Activated CD4-positive, alpha-beta T cell treated with anti-CD3 and anti-CD28 coated beads for 36 hours (primary cell): Measurements from ENCODE around the gene GH1. TPM values are rescaled to one million over a fixed set of nuclear protein-coding genes. Genes with fewer than 3 reads are reported as not detected.
"Not testable (repeated sequence)": the region's sequence is repeated elsewhere in the genome, so short reads cannot be mapped to it uniquely, and the experiment has no call there.

Experiments used
- ATAC-seq: fragments of 200-7000 bp; cut with Tn5 transposase; one replicate; pipeline ENCODE4 v1.10.0; 2021; ENCODE audit warnings: mild to moderate bottlenecking, moderate library complexity
- CTCF ChIA-PET: fragments of 350-600 bp; sonication (Branson Sonifier 250); formaldehyde crosslinking; loops from one replicate; lab custom pipeline; 2021; ENCODE audit warnings: antibody characterized with exemption; lab: Charles Lee
- POLR2A ChIA-PET: fragments of 350-600 bp; sonication (Branson Sonifier 250); formaldehyde crosslinking; loops from one replicate; lab custom pipeline; 2021; ENCODE audit warnings: antibody characterized with exemption, inconsistent platforms; lab: Charles Lee
- DNase-seq: peaks from one replicate; pipeline ENCODE4 v3.0.0-alpha.2; 2020
- H3K27ac Mint-ChIP-seq: one replicate; pipeline ENCODE4 v1.8.0; 2021; ENCODE audit warnings: mixed read lengths
- H3K27me3 Mint-ChIP-seq: one replicate; pipeline ENCODE4 v1.8.0; 2021; ENCODE audit warnings: mixed read lengths
- H3K36me3 Mint-ChIP-seq: one replicate; pipeline ENCODE4 v1.8.0; 2021; ENCODE audit warnings: low read depth, mixed read lengths
- H3K4me1 Mint-ChIP-seq: one replicate; pipeline ENCODE4 v1.8.0; 2021; ENCODE audit warnings: mixed read lengths
- H3K4me3 Mint-ChIP-seq: one replicate; pipeline ENCODE4 v1.8.0; 2021; ENCODE audit warnings: mild to moderate bottlenecking, moderate library complexity, mixed read lengths
- H3K9me3 Mint-ChIP-seq: one replicate; pipeline ENCODE4 v1.8.0; 2021; ENCODE audit warnings: low read depth, mixed read lengths
- intact Hi-C, 2 experiments: fragments of 100-400 bp; cut with DNase I in 1 of 2; cut with micrococcal nuclease in 1 of 2; formaldehyde crosslinking; loops; one replicate each; pipeline versions ENCODE4 v1.14.2 to v1.15.1; 2022 to 2024; cut with DNase I, micrococcal nuclease
- total RNA-seq, 2 experiments: library from RNA; stranded (reverse); gene quantifications; one replicate each; pipeline ENCODE4 v1.2.3, GENCODE V29; 2021

GH1 gene
- total RNA-seq, 2 experiments from 2014 or later, result 0.28 TPM; not detected in 1

DNA sequence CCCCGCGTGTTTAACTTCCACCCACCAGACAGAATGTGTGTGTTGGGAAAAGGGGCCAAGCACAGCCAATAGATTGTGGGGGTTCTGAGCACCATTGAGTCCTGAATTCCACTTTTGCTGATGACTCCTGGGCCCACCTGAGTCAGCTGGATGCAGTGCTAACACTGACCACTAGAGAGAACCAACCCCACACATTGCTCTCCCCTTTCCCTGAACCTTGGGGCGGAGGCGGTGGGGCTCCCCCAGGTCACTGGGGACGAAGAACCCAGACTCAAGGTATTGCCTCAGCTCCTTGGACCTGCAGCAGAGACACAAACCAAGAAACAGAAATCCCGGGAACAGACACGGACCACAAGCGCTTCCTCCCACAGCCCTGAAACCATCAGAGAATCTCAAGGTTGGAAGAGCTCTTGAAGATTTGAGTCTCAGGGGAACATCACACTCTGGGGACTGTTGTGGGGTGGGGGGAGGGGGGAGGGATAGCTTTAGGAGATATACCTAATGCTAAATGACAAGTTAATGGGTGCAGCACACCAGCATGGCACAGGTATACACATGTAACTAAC, 44.5 kb downstream of the GH1 start:
- POLR2A ChIA-PET, result interaction anchor here (0.6 kb wide), 1 partner anchor 260 kb away, joined by 7 read pairs; no protein-coding TSS in a partner anchor
- ATAC-seq, DNase-seq, intact Hi-C loops, H3K4me3 Mint-ChIP-seq, H3K9me3 Mint-ChIP-seq, H3K4me1 Mint-ChIP-seq, H3K27me3 Mint-ChIP-seq, H3K27ac Mint-ChIP-seq, H3K36me3 Mint-ChIP-seq: not testable (repeated sequence)
- CTCF ChIA-PET, result interaction anchor here (0.9 kb wide), 1 partner anchor 9 kb away, joined by 6 read pairs; no protein-coding TSS in a partner anchor

DNA sequence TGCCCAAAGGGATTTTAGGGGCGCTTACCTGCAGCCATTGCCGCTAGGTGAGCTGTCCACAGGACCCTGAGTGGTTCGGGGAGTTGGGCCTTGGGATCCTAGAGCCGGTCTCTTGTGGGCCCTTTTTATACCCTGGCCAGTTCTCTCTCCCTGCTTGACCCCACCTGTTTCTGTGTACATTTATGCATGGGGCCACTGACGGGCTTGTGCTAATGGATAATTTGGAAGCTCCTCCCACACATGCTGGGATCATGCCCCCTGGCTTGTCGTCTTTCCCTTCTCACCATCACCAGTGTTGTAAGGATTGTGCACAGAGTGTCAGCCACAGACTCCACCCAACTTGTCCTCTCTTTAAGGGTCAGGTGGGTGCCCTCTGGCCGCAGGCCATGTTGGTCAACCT, 45.1 kb downstream of the GH1 start, which contains the start of gene CSH2:
Gene CSH2 (minus strand): TSS at position 101 of the 400 bp plus-strand sequence. CDS start 63 bp downstream, at position 38.
- H3K4me1 Mint-ChIP-seq, intact Hi-C loops, H3K36me3 Mint-ChIP-seq, DNase-seq, ATAC-seq, H3K4me3 Mint-ChIP-seq, CTCF ChIA-PET, POLR2A ChIA-PET, H3K9me3 Mint-ChIP-seq, H3K27me3 Mint-ChIP-seq, H3K27ac Mint-ChIP-seq: not testable (repeated sequence)

DNA sequence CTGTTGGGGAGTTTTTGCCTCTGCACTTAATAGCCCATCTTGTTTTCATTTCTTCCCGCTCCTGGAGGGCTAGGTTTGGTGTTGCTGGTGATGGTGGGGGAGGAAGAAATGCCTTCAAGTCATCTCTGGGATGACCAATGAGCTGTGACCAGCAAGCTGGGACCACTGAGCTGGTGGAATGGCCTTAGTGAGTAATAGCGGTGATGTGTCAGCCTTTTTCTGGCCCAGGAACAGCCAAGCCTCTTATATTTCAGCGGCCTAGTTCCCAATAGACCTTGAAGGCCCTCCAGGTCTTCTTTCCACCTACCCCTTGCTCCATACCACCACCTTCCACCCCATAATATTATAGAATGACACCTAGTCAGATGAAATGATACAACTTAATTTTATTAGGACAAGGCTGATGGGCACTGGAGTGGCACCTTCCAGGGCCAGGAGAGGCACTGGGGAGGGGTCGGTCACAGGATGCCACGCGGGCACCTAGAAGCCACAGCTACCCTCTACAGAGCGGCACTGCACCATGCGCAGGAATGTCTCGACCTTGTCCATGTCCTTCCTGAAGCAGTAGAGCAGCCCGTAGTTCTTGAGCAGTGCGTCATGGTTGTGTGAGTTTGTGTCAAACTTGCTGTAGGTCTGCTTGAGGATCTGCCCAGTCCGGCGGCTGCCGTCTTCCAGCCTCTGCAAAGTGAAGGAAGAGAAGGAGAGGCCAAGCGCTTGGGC, 46.8 kb downstream of the GH1 start:
- DNase-seq, POLR2A ChIA-PET, ATAC-seq, H3K36me3 Mint-ChIP-seq, H3K27me3 Mint-ChIP-seq, intact Hi-C loops, H3K9me3 Mint-ChIP-seq, CTCF ChIA-PET, H3K27ac Mint-ChIP-seq, H3K4me1 Mint-ChIP-seq, H3K4me3 Mint-ChIP-seq: not testable (repeated sequence)

DNA sequence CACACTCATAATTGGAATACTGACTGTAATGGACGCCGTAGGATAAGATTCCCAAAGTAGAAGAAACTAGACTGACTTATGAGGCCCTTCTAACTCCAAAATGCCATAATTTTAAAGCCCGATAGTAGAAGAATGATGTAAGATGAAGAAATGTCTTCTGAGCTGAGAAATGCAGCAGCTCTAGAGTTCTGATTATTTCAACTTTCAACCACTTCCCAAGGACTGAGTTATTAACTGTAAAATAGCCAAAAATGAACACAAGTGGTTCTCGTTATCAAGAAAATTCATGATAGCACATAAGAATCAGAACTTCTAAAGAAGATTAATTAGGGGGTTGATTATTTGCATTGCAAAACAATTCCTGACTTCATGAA, 48.4 kb downstream of the GH1 start:
- H3K27me3 Mint-ChIP-seq, POLR2A ChIA-PET, H3K9me3 Mint-ChIP-seq, H3K4me1 Mint-ChIP-seq, H3K4me3 Mint-ChIP-seq, ATAC-seq, H3K36me3 Mint-ChIP-seq, DNase-seq, H3K27ac Mint-ChIP-seq, intact Hi-C loops: not testable (repeated sequence)
- CTCF ChIA-PET, result interaction anchor here (0.8 to 1.7 kb wide), 5 partner anchors 10 to 22 kb away, joined by 3 to 7 read pairs (median 3); partner anchors contain the start of gene GH2

- H3K4me3 Mint-ChIP-seq, DNase-seq, H3K9me3 Mint-ChIP-seq, H3K36me3 Mint-ChIP-seq, H3K4me1 Mint-ChIP-seq, H3K27ac Mint-ChIP-seq, POLR2A ChIA-PET, H3K27me3 Mint-ChIP-seq, ATAC-seq, intact Hi-C loops: not testable (repeated sequence)
- CTCF ChIA-PET, result interaction anchor here (0.8 to 1.7 kb wide), 5 partner anchors 10 to 21 kb away, joined by 3 to 7 read pairs (median 3); partner anchors contain the start of gene GH2
Observed at GRCh38 chr17:63869491-63870291, 48.9 kb downstream of the GH1 start.

Other genes starting within 250 kb of the GH1 start
- 100 to 1,000 TPM; 119 to 127 TPM for gene LIMD2, start 218.7 kb downstream of the GH1 start, total RNA-seq
- 10 to 100 TPM; 51.0 to 53.6 TPM for gene STRADA, start 177.0 kb downstream of the GH1 start, total RNA-seq
- 10 to 100 TPM; 76.9 to 82.3 TPM for gene CCDC47, start 145.2 kb downstream of the GH1 start, total RNA-seq
- gene DDX42, start 144.7 kb downstream of the GH1 start, total RNA-seq, result 100 to 1,000 TPM; 109 to 173 TPM
- gene PSMC5, start 91.4 kb downstream of the GH1 start, total RNA-seq, result 100 to 1,000 TPM in 1 of 2 experiments, 10 to 100 TPM in 1; 98.2 to 160 TPM
- gene FTSJ3, start 91.2 kb downstream of the GH1 start, total RNA-seq, result 10 to 100 TPM; 52.1 to 61.2 TPM
- gene SMARCD2, start 76.2 kb downstream of the GH1 start, total RNA-seq, result 100 to 1,000 TPM in 1 of 2 experiments, 10 to 100 TPM in 1; 100.0 to 101 TPM
- gene CSH2, start 45.2 kb downstream of the GH1 start, total RNA-seq, result not detected
- not detected for gene GH2, start 36.9 kb downstream of the GH1 start, total RNA-seq
- gene CSH1, start 22.3 kb downstream of the GH1 start, total RNA-seq, result not detected
- not detected for gene CSHL1, start 7.6 kb downstream of the GH1 start, total RNA-seq
- gene CD79B, start 13.5 kb upstream of the GH1 start, total RNA-seq, result 10 to 100 TPM; 19.8 to 28.0 TPM
- under 1 TPM; 0.21 to 0.50 TPM for gene SCN4A, start 54.1 kb upstream of the GH1 start, total RNA-seq
- 1 to 10 TPM; 1.0 to 1.5 TPM for gene PRR29, start 79.5 kb upstream of the GH1 start, total RNA-seq
- 10 to 100 TPM; 46.6 to 49.0 TPM for gene ICAM2, start 101.8 kb upstream of the GH1 start, total RNA-seq
- 10 to 100 TPM; 23.7 to 26.8 TPM for gene ERN1, start 211.3 kb upstream of the GH1 start, total RNA-seq